ENCODE data around the gene INVS.

DNA sequence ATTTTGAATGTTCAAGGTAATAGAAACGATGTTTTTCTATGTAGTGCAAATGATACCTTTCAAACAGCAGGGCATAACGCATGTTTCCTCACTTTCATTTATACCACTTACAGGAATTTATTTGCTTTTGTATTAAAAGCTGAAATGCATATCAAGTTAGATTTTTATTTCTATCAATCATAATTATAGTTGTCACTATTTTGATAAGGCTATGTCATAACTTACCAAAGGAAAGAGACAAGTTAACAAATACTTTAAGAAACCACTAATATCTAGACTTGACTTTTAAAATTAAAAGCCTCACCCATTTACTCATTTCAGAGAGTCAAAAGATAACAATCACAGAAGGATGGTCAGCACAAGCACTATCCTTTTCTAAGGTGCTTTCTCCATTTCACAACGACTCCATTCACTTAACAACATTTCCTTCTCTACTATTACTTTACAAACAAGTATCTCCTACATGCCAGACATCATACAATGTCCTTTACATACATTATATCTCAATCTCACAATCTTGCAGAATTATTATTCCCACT, 12.9 kb upstream of the INVS start:
- TF ChIP-seq EP300 (IDR thresholded peaks at IDR 0.05; ENCODE audit: borderline replicate concordance) = no peak
- no peak for TF ChIP-seq TEAD4 (IDR thresholded peaks at IDR 0.05)
- TF ChIP-seq ZBTB7A (IDR thresholded peaks at IDR 0.05; ENCODE audit: low read depth) = no peak
- no peak for TF ChIP-seq NFIC (IDR thresholded peaks at IDR 0.05)
- TF ChIP-seq, protein P1, sequence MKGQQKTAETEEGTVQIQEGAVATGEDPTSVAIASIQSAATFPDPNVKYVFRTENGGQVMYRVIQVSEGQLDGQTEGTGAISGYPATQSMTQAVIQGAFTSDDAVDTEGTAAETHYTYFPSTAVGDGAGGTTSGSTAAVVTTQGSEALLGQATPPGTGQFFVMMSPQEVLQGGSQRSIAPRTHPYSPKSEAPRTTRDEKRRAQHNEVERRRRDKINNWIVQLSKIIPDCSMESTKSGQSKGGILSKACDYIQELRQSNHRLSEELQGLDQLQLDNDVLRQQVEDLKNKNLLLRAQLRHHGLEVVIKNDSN (IDR thresholded peaks at IDR 0.05) = no peak
- no peak for TF ChIP-seq TAF1 (IDR thresholded peaks at IDR 0.05; ENCODE audit: low read depth)
- no peak for TF ChIP-seq FOXM1 (IDR thresholded peaks at IDR 0.05; ENCODE audit: borderline replicate concordance, low read depth)
- TF ChIP-seq CREB1 (IDR thresholded peaks at IDR 0.05; ENCODE audit: low read depth) = no peak
- TF ChIP-seq YY1 (IDR thresholded peaks at IDR 0.05; ENCODE audit: low read depth) = no peak
- TF ChIP-seq RAD21 (IDR thresholded peaks at IDR 0.05; ENCODE audit: low read depth) = no peak
- TF ChIP-seq REST (IDR thresholded peaks at IDR 0.05; ENCODE audit: low read depth) = no peak

Data from Ishikawa (cell line).